CD4-positive, alpha-beta T cell treated with Interleukin-4 for 4 hours (primary cell): Measurements from ENCODE around the gene ARHGAP6.

Experiments used
- DNase-seq: peaks from one replicate; pipeline ENCODE4 v3.0.0-alpha.2; 2020

ARHGAP6 gene

DNA sequence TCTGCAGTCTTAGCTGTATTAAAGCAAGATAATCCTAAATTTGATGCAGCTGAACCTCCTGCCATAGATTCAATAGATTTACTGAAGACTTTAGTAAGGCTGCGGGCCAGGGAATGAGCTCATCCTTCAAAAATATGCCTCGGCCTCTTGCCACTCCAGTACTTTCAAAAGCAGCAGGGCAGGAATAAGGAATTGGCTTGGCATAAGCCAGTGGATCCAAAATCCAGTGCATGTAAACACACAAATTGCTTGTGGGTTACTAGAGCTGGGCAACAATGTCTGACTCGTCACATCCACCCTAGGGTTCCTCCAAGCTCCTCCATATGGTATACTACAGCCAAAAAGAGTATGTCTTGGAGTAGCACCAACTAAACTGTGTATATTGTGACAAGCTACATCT is 207.6 kb downstream of the ARHGAP6 start:
- DNase-seq = no peak

- no peak for DNase-seq
These were observed 214.6 kb downstream of the ARHGAP6 start for GRCh38 chrX:11451151-11451550.

GRCh38 chrX:11450354-11450753 is 215.4 kb downstream of the ARHGAP6 start:
- DNase-seq = no peak

DNA sequence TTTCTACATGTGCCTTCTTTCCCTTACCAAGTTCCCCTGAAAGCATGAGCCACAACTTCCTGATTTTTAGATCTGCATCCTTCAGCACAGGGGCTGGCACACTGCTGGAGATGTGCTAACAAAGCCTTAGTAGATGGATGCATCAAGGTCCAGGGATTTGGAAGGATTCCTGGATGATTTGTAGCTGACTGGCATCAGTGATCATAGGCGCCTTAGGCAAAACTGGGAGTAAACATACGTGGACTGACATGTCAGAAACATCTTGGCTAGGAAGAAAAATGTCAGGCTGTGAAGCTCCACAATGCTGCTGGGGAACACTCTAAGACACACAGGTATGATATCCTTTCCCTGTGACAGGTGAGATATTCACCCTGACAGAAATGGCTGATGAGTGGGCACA is 216.1 kb downstream of the ARHGAP6 start:
- DNase-seq = no peak

GRCh38 chrX:11447418-11447817 is 218.3 kb downstream of the ARHGAP6 start:
- DNase-seq = no peak

DNA sequence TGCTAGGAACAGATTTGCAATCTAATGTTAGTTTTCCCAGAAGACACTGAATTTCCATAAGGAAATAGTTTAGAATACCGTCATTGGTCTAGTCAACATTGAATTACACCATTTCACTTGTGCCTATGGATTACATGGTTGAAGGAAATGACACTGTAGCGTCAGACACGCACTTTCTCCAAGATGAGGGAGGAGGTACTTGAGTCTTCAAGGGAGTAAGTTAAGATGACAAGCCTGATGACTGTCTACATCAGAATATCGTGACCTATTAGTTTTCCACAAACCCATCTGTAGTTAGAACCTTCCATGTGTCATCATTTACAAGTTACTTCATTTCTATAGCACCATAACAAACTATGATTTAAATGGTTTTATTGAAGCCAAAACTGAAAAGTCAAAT is 218.8 kb downstream of the ARHGAP6 start:
- no peak for DNase-seq

DNA sequence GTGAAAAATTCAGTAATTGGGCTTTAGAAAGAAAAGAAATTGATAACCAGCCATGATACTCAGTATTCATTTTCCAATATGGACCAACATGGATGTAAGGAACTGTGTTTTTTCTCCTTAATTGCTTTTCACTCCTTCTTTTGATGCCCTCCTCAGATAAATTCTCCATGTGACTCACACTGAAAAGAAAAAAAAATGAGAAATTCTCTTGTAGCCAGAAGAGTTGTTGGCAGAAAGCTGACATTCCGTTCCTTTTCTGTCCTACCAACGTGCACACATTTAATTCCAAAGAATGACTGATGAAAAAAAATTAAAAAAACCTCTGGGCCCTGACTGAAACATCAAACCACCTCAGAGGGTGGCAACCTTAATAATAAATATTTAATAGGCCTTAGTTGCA is 219.4 kb downstream of the ARHGAP6 start:
- DNase-seq = no peak

DNA sequence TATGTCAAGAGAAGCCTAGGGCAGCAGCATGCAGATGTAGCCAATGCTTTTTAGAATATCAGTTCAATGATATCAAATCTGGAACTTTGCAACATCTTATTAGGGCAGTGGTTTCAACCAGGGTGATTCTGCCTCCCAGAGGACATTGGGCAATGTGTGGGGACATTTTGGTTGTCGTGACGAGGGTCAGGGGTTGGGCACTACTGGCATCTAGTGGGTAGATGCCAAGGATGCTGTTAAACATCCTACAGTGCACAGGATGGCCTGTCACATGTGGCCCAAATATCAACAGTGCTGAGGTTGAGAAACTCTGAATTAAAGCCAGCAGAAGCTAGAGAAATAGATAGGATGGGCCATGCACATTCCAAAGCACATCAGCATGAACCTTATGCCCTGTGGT is 220.2 kb downstream of the ARHGAP6 start:
- DNase-seq = no peak

- no peak for DNase-seq
These were observed 221.7 kb downstream of the ARHGAP6 start for GRCh38 chrX:11444052-11444451.

DNA sequence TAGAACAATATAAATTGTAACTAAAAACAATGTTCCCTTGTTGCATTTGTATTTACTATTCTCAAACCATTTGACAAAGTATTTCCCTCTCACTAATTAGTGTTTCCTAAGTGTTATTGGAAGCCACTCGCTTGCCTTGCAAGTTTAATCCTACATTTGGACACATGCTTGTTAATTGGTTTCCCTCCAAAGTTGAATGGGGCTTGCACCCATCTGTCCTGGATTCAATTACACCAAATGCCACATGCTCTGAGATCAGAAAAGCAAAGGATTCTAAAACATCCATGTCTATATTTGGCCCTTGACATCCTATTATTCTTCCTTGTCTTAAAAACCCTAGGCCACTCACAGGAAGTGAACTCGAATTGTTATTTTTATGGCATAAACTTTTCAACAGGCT is 225.9 kb downstream of the ARHGAP6 start:
- no peak for DNase-seq

GRCh38 chrX:11438767-11439166 is 227.0 kb downstream of the ARHGAP6 start:
- no peak for DNase-seq

DNA sequence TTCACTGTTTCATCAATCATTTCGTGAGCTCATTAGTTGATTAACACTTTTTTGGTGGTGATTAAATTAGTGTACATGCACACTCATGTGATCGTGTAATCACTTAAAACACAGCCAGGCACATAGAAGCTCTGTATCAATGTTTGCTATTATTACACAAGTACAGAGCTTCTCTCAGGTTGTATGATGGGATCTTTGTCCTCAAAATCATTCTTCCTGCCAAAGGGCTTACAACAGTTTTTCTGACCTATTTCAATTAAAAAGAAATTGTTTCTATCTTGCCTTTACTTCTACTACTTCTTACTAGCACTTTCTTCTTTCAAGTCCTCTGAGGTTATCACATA is 227.4 kb downstream of the ARHGAP6 start:
- DNase-seq = no peak

DNA sequence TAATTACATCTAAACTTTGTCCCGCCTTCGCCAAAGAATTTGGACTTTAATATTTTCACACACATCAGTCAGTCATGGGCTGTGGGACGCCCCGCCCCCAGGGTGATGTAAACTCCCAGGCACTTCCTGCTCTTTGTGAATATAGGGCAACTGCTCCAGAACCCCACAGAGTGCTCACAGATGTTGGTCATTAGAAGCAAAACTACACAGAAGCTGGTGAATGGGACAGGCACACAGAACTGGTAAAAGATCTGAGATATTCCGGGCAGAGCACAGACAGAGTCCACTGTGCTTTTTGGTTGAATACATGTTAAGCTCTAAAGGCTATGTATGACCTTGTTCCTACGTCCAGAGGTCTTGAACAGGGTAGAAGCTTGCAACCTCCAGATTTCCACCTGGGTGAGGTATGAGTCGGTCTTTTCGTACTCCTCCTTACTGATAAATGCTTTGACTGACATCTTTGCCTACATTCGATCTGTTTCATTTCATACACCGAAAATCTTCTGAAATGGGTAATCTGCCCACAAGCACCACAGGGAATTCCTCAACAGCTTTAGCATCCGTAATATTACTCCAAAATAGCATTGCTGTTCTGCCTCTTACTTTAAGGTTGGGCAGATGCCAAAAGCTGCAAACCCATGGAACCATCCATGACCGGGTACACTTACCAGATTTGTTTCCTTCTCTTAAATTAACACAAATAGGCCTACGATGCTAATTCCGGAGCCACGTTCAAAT is 227.9 kb downstream of the ARHGAP6 start:
- DNase-seq = no peak

DNA sequence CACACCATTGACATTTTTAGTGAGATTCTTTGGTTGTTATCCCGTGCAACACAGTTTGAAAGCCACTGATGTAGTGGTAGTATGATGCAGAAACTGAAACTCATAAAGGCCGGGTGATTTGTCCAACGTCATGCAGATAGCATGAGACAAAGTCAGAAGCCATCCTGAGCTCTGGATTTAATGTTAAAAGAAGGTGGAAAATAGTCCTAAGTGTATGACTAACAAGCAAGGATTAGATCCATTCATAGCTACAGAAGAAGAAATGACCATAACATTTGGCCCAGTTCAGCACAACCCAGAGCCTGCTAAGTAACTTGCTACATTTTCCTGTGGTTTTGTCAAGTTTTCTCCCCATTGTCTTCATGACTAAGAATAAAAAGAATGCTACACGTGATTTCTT is 230.2 kb downstream of the ARHGAP6 start:
- no peak for DNase-seq

- no peak for DNase-seq
These were observed 231.1 kb downstream of the ARHGAP6 start for GRCh38 chrX:11434607-11435006.

DNA sequence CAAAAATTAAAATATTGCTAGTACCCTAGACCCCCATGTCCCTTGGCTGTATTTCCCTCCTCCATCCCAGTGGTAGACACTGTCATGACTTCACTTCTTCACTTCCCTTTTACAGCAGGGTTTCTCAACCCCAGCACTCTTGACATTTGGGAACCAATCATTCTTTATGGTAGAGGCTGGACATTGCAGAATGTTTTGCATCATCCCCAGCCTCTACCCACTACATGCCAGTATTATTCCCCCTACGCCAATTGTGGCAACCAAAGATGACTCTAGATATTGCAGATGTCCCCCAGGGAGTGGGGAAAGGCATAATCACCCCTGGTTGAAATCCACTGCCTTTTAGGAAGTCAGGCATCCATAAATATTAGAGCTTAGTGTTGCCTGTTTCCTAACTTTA is 233.9 kb downstream of the ARHGAP6 start:
- DNase-seq = no peak

- no peak for DNase-seq
These were observed 235.4 kb downstream of the ARHGAP6 start for GRCh38 chrX:11430271-11430670.

DNA sequence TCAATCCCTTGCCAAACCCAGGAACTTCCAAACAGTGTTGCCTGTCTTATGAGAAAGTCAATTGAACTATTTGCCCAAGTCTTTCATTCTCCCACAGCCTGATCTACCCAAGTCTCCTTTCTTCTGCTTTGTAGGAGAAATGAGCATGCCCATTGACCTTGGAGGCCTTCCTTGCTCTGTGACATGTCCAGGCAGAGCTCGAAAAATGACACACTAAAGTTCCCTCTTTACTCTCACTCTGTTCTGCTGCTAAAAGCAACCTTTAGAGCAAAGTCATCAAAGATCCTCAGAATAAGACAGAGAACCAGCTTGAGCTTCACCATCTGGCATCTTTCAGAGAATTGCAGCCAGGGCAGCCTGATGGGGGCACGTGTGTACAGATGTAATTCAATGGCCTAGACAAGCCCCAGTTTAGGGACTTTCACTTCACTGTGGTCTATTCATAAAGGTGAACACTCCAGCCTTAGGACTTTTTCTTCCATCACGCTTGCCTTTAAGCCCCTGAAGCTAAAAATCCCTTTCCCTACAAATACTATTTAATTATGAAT is 236.1 kb downstream of the ARHGAP6 start:
- DNase-seq = no peak

- DNase-seq = no peak
These were observed 238.2 kb downstream of the ARHGAP6 start for GRCh38 chrX:11427453-11428071.

DNA sequence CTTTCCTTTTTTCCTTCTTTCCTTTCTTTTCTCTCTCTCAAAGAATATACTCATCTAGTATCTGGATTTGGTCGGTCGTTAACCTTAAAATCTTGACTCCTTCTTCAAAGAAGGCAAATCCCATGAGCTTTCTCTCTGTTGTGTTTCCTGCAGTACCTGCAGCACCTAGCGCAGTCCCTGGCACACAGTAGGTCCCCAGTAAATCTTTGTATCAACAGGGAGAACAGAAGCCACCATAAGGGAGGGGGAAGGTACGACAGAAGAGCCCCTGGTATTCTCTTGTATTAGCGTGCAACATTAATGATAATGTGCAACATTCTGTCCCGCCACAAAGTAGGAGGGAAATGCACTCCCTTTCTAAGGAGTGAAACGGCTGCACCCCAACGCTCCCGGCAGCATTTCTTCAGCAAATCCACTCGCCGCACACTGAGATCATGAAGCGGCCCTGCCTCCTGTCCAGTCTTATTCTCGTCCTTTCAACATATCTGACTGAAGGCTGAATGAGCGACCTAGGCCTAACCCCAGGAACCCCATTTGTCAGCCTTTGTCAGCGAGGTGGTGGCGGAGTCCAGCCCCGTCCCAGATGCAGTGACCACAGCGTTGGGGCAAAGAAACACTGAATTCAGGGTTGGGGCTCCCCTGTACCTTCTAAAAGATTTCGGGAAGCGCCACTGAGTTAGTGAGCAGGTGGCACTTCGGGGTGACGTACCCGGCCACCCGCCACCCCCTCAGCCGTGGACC is 238.8 kb downstream of the ARHGAP6 start:
- no peak for DNase-seq

GRCh38 chrX:11424903-11425674 is 240.6 kb downstream of the ARHGAP6 start:
- DNase-seq = no peak

DNA sequence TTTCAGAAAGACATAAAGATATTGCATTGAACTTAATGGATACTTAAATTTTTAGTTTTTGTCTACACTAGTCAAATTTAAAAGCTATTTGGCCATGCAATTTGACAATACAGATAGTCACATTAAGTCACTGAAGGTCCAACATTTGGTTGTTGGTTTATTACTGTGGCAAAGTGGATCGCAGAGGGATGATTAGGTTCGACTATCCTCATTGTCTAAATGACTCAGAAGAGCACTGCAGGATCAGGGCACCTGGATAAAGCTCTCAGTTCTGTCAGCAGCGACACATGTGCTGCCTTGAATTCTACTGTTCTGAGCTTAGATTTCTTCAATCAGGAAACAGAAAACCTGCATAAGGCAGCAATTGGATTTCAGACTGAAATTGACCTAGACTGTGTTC is 241.8 kb downstream of the ARHGAP6 start:
- no peak for DNase-seq

DNA sequence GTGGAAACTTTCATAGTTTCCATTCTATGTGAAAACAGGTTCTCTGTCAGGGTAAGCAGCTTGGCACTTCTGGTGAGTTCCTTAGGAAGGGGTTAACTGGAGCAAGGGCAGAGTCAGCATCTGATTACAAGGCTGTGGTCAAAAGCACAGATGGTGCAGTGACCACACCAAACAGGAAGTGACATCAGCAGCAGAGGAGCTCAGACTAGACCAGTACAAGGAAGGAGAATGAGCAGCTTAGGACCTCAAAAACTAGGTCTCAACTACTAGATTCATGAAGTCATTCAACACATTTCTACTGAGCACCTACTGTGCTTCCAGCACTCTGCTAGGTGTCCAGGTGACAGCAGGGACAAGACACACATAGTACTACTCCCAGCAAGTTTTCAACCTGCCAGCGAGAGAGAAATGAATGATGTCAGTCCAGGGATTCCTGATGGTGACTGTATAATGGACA is 242.3 kb downstream of the ARHGAP6 start:
- DNase-seq = no peak
